Activated gamma-delta T cell treated with Interleukin-2 at 50 U/mL for 16 hours (primary cell): ENCODE measurements around the gene MRFAP1.
A peak's percentile ranks its signal among the peaks of the same experiment; 100 is the strongest.
"Not testable (repeated sequence)": the region's sequence is repeated elsewhere in the genome, so short reads cannot be mapped to it uniquely, and the experiment has no call there.

Experiments
- DNase-seq: peaks from one replicate; pipeline ENCODE4 v3.0.0-alpha.2; 2020

MRFAP1 gene

DNA sequence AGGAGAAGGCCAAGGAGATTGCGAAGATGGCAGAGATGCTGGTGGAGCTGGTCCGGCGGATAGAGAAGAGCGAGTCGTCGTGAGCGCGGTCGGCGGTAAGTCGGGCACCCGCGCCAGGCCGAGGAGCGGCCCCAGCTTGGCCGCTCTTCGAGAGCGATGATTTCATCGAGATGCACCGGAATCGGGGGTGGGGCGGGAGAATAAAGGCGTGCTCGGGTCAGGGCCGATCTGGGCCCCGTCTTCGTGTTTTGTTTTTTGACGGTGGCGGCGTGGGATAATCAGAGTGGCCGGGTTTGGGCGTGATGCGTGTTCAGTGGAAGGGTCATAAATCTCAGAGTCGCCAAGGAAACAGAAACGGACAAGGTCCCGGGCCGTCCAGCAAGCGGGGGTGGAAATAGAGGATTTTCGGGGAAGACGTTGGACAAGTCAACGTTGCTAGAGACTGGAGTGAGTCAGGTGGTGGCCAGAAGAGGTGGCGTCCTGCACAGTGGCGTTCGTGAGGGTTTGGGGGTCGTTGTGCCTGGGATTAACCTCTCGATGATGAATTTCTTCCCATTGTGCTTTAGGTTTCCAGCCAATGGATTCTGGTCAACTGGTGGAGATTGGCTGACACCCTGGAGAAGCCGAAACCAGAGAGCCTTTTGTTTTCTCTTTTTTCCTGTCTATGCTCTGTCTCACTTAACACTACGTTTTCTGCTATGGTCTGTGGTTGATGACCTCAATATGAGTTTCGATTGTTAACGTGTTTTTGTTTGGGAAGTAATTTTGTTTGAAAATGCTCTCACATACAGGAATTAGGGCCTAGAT is 882 bp downstream of the MRFAP1 start:
- DNase-seq: peak; percentile 45

DNA sequence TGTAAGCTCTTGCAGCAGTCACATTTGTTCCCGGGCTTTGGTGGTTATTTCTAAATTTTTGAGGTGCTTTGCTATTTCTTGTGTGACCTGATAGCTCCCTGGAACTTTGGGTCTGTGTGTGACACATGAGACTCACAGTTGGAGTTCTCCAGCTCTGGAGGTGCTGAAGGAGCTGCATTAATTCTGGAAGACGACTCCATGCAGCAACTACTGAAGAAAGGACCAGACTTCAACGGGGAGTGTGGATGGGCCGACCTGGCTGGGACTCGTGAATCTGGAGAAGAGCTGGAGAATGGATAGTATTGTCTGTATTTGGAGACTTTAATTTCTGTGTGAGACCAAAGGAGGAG is 1.5 kb downstream of the MRFAP1 start:
- DNase-seq: no peak

DNA sequence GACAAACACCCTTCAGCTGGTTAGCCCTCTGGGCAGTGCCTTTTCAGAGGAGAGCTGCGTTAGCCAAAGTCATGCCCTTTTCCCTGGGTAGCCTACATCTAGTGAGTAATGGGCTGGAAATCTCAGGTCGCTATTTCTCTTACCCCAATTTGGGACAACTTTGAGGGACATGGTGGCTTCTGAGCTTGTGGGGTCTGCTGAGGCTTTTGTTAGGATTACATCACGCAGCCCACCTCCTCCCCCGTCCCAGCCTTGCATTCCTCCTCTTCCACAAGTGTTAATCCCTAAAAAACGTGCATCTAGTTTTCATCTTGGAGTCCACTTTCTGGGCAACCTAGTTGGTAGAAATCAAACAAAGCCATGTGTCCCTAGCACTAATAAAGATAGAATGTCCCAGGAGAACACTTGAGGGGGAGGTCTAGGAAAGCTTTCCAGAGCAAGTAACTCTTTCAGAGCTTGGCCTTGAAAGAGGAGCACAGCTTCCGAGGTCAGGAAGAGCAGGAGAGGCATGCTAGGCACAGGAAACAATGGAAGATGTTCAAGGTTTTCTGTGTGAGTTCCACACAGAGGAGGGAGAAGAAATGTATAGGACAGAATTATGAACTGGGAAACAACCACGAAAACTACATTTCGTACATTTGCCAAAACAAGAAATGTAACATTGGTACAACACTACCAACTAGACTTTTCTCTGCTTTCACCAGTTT is 2.8 kb downstream of the MRFAP1 start:
- DNase-seq: no peak

DNA sequence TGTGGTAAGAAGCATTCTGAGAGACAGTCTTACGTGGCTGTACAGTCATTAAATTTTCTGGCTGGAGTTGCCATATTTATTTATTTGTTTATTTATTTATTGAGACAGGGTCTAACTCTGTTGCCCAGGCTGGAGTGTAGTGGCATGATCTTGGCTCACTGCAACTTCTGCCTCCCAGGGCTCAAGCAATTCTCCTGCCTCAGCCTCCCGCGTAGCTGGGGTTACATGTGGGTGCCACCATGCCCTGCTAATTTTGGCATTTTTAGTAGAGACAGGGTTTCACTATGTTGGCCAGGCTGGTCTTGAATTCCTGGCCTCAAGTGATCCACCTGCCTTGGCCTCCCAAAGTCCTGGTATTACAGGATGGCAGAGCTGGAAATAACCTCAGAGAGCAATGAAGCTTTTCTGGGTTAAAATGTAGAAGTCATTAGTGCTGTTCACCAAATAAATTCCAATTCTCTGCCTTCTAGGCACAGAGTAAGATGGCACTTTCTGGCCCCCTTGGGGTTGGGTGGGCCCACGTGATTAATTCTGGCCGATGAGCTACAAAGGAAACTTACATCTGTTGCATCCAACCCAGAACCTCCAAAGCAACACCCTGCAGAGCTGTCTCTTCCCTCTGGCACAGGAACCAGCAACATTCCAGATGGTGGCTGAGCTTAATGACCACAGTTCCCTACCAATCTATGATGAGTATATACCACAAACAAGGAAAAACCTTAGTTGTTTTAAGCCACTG is 4.5 kb downstream of the MRFAP1 start:
- DNase-seq: no peak

DNA sequence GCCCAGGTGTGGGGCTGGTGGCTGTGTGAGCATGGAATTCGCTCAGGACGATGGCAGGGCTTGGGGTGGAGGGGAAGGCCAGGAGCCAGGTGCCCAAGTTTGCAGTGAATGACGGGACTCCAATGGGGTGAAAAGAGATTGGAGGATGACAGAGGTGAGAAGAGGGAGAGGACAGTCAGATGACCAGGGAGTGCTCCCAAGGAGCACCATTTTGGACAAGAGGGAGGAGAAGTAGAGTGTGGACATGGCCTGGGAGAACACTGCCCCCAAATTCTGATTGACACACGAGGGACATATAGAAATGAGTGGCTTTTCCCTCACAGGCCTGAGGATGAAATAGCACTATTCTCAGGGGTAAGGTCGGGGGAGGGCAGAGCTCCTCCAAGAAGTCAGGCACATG is 6.7 kb downstream of the MRFAP1 start:
- DNase-seq: no peak

DNA sequence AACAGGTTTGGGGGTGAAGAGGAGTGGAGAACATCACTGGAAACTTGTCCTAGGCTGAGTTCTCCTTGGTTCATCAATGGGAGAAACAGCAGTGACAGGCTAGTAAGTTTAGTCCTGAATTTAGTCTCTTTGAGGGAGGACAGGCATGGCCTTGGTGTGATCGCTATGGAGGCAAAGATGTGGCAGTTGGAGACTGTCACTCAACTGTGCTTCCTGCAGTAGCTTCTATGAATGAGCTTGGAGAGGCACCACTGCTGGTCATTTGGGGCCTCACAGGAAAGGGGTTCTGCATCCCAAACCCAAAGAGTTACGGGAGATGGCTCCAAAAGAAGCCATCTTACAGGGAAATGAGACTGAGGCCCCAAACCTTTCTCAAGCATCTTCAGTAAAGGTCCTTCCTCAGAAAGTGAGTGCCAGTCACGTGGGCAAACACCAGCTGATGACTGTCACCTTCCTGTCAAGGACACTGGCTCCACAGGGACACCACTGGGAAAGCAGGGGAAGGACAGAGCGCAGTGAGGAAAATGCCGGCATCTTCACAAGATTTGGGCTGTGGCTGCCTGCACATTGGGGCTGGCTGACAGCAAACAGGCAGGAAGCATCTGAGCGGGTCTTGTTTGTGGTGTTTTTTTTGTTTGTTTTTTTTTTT is 7.2 kb downstream of the MRFAP1 start:
- DNase-seq: no peak

DNA sequence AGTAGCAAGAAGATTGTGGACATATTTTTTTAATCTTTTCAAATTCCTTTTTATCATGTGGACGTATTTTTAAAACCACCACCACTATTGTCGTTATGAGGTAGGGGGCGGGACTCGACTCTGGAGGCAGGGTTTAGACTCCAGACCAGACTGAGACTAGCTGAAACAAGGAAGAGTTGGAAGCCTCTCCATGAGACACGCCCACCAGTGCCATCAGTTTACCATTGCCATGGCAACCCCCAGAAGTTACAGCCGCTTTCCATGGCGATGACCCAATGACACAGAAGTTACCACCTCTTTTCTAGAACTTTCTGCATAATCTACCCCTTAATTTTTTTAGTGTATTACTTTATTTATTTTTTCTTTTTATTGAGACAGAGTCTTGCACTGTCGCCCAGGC is 8.7 kb downstream of the MRFAP1 start:
- no peak for DNase-seq

DNA sequence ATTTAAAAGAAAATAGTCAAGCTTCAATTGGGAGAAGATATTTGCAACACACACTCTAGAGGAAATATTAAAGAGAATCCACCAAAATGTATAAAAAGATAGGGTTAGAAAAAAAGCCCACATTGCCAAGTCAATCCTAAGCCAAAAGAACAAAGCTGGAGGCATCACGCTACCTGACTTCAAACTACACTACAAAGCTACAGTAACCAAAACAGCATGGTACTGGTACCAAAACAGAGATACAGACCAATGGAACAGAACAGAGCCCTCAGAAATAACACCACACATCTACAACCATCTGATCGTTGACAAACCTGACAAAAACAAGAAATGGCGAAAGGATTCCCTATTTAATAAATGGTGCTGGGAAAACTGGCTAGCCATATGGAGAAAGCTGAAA is 13.7 kb downstream of the MRFAP1 start:
- DNase-seq: not testable (repeated sequence)

DNA sequence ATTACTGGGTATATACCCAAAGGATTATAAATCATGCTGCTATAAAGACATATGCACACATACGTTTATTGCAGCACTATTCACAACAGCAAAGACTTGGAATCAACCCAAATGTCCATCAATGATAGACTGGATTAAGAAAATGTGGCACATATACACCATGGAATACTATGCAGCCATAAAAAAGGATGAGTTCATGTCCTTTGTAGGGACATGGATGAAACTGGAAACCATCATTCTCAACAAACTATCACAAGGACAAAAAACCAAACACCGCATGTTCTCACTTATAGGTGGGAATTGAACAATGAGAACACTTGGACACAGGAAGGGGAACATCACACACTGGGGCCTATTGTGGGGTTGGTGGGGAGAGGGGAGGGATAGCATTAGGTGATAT is 14.8 kb downstream of the MRFAP1 start:
- DNase-seq: not testable (repeated sequence)

DNA sequence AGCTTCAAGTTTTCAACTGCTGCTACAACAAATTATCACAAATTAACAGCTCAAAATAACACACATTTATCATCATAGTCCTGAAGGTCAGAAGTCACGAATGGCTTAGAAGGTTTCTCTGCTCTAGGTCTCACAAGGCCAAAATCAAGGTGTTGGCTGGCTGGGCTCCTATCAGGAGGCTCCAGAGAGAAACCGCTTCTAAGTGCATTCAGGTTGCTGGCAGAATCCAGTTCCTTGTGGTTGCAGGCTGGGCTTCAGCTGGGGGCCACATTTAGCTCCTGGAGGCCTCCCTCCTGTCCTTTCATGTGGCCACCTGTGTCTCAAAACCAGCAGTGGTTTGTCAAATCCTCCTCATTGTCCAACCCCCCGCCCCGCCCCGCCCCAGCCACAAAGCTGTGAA is 15.4 kb downstream of the MRFAP1 start:
- DNase-seq: no peak

DNA sequence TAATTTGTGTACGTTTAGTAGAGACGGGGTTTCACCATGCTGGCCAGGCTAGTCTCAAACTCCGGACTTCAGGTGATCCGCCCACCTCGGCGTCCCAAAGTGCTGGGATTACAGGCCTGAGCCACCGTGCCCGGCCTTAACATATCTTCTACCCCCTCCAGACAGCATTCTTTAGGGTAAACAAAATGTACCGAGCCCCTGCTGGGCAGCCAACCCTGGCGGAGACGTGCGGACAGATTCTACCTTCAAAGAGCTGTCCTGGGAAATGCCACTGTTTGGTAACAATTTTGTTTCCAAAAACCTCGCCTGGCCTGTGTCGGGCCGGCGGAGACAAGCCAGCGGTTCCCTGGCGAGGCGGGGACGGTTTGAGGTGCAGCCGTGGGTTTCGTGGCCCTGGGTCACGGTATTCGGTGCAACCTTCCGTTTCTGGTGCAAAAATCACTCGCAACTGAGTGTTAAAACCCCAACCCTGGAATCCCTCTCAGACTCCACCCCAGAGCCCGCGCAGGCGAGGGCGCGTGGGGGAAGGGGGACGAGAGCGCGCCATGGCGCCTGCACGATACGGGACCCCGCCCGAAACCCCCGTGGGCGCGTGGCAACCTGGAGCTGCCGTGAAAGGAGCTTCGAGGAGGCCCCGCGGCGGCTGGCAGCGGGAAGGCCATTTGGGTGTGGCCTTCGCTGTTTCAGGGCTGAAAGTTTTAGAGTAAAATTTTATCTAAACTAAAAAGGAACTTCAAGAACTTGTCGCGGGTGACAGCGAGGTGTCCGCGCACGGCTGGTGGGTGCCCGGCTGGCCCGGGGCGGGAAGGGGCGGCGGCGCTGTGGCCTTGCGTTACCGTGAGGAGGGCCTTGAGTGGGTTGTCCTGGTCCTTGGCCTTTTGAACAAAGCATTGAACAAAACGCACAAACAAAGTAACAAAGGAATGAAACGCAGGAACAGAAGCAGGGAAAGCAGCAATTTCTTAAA is 17.0 kb downstream of the MRFAP1 start:
- DNase-seq: no peak

DNA sequence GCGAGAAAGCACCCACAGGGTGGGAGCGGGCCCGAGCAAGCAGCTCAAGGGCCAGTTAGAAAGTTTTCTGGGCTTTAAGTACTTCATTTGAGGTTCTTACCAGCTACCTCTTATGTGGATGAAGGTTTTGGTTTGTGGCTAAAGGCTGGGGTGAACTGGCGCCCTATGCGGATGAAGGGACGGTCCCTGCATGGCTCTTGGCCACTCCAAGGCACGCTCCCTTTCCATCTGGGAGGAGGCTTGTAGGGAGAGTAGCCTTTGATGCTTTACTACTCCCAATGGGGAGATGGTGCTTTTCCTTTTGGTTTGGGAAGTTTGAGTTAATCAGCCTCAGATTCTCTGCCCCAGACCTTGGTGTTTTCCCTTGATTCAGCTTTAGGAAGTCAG is 17.7 kb downstream of the MRFAP1 start:
- no peak for DNase-seq

DNA sequence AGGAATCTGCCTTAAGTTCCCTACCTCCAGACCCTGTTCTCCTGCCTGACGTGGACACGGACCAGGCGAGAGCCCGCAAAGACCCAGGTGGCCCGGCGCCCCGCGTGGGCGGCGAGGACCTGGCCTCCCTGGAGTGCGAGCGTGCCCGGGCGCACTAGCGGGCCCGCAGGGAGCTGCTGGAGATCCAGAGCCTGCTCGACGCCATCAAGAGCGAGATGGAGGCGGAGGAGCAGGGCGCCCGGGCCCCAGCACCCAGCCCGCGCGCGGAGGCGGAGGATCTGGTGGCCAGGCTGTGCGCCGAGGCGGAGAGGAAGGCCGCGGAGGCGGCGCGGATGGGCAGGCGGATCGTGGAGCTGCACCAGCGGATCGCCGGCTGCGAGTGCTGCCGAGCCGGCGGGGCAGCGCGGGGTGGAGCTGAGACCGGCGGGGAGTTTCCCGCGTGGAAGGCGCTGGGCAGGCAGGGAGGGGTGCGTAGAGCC is 18.2 kb downstream of the MRFAP1 start:
- peak; percentile 44 for DNase-seq

DNA sequence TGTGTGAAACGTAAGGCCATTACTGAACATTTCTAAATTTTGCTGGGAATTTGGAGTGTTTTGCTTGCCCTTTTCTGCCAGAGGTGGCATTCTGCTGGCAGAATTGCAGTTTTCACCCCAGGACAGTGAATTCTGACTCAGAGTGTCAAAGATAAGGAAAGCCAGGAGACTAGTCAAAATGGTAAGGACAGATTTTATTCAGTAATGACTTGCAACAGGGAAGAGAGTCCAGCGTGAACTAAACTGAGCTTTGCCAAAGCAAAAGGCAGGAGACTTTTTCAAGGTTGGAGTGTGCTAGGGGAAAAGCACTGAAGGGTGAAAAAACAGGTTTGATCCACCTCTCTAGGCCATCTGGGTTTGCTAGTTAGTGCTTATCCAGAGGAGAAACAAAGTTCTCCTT is 19.4 kb downstream of the MRFAP1 start:
- DNase-seq: no peak

DNA sequence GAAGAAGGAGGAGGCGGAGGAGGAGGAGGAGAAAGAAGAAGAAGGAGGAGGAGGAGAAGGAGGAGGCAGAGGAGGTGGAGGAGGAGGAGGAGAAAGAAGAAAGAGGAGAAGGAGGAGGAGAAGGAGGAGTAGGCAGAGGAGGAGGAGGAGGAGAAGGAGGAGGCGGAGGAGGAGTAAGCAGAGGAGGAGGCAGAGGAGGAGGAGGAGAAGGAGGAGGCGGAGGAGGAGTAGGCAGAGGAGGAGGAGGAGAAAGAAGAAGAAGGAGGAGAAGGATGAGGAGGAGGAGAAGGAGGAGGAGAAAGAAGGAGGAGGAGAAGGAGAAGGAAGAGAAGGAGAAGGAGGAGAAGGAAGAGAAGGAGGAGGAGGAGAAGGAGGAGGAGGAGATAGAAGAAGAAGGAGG is 19.9 kb downstream of the MRFAP1 start:
- no peak for DNase-seq

DNA sequence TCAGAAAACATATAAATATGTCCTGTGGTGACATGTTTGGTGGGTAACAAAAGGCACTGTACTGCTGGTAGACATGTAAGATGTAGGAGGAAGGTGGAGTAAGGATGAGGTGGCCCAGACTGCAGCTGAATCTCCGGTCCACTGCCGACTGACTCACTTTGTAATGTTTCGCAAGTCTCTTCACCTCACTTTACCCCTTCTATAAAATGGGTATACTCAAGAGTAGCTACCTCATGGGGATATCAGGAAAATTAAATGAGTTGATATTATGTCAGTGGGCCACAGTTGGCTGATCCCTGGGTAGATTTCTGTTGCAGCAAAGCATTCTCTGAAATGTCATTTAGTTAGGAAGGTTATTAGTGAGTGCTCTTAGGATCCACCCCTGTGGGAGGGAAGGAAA is 22.1 kb downstream of the MRFAP1 start:
- no peak for DNase-seq

DNA sequence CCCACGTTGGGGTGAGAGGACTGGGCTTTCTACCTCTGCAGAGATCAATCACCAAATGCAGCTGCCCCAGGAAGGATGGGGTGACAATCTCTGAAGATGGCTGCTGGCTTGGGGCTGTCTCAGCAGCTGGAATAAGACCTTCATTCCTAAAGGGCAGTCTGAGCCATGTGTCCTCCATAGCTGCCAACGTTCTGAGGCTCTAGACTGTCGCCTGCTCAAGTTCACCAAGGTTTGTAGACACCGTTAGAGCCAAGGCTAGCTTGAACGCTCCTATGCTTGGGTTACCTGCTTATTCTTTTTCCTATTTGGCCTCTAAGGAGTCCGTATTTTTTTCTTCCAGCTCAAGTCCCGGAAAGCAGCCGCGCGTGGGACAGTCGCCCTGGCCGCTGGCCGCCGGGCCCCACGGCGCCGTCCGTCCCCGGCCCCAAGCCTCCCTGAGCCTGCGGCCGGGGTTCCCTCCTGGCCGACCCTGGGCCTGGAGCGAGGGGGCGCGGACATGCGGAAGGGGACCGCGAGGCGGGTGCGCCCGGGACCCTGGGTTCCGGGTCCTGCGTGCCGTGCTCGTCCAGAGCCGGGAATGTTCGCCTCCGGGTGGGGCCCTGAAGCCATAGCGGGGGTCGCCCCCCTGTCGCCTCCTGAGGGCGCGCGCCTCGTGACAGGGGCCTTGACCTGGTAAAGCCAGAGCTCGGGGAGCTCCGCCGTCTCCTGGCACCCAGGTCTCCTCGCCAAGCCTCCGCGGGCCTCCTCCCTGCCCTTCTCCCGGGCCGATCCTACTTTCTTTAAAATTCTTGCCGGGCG is 23.3 kb downstream of the MRFAP1 start:
- no peak for DNase-seq

DNA sequence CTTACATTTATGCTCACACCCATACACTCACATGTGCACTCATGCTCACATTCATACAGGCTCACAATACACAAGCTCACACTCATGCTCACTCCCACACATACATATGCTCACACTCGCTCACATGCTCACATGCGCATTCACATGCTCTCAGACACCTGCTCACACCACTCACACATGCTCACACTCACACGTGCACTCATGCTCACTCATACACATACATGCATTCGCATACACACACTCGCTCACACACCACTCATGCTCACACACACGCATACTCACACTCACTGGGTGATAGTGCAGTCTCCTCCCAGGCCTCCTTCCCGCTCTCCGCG is 24.8 kb downstream of the MRFAP1 start:
- no peak for DNase-seq

DNA sequence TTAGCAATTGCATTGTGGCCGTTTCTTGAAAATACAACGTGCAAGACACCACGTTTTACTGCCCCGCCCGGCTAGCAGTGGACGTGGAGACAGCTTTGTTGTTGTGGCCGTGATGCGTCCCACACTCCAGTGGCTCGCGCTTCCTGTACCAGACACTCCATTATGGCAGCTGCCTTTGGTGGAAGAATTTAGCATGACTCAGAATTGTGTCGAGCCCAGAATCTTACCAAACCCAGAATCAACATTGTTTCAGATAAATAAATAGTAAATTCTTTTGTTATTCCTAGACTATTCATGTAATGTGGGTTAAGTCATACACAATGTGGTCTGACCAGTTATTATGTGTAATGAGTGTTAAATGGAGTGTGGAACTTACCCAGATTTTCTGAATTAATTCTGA is 27.9 kb downstream of the MRFAP1 start:
- no peak for DNase-seq

DNA sequence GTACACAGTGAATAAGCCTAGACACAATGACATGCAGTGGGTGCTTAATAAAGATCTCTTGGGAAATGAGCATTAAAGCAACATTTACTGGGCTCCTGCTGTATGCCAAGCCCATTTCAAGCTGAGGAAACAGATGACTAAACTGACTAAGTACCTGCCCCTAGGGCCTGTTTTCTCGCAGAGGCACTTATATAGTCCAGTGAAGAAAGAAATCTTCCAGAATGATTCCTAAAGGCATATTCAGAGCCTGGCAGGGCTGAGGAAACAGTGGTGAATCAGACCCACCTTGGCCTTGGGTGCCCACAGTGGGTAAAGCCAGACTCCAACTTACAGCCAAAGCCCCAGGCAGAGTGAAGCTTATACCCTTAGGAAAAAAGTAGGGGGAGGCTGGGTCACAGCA is 31.2 kb downstream of the MRFAP1 start:
- no peak for DNase-seq

DNA sequence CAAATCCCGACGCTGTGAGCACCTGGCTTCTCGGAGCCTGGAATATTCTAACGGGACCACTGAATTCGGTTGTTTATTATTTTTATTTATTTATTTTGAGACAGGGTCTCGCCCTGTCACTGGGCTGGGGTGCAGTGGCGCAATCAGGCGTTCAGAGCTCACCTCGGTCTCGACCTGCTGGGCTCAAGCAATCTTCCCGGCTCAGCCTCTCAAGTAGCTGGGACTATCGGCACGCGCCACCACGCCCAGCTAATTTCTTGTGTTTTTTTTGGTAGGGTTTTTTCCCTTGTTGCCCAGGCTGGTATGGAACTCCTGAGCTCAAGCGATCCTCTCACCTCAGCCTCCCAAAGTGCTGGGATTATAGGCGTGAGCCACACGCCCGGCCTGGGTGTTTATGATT is 31.6 kb downstream of the MRFAP1 start:
- DNase-seq: no peak
